HCT116 (cell line): Measurements from ENCODE around the gene FCF1. TPM values are rescaled to one million over a fixed set of nuclear protein-coding genes. Genes with fewer than 3 reads are reported as not detected.

Experiments used
- ATAC-seq: fragments of 200-7000 bp; cut with Tn5 transposase; 2 replicates; pipeline ENCODE4 v1.9.1; 2020; ENCODE audit warnings: mild to moderate bottlenecking, moderate library complexity
- BruUV-seq: library from RNA; stranded (reverse); fragments of 400-500 nt; replicated peaks from 2 replicates; lab custom pipeline; 2021; lab: Mats Ljungman, UMichigan
- CTCF ChIA-PET: fragments of 300-600 bp; sonication (Branson Sonifier 250); formaldehyde crosslinking; loops from one replicate; lab custom pipeline; 2021; ENCODE audit warnings: antibody characterized with exemption; lab: Charles Lee
- POLR2A ChIA-PET: fragments of 300-600, 350-600 bp; sonication (Branson Sonifier 250); formaldehyde crosslinking; loops from one replicate; lab custom pipeline; 2021; ENCODE audit warnings: antibody characterized with exemption; lab: Charles Lee
- RAD21 ChIA-PET, 2 experiments: fragments of 300-600 bp; sonication (Branson Sonifier 250); formaldehyde crosslinking; loops; one replicate each; lab custom pipeline; 2023; ENCODE audit warnings: low total read pairs in 2 of 2; ENCODE audit not compliant: uncharacterized antibody in 2 of 2, unreplicated experiment in 2 of 2, low non-redundant PET in 1 of 2; lab: Charles Lee
- DNase-seq: peaks from one replicate; pipeline ENCODE4 v3.0.0-alpha.2; 2010; ENCODE audit warnings: low read depth, low spot score
- H2AFZ ChIP-seq: fragments of 200-600 bp; shearing (Covaris generic), sonication (generic); 2 replicates; pipeline ENCODE4 v1.6.1; 2017; ENCODE audit warnings: low read depth, mixed run types, mixed read lengths, antibody characterized with exemption, low read length; ENCODE audit not compliant: poor library complexity, severe bottlenecking
- H3K27ac ChIP-seq: 2 replicates; pipeline ENCODE4 v1.5.1; 2012; ENCODE audit warnings: low read depth, low read length
- H3K27me3 ChIP-seq: fragments of 200-600 bp; sonication (generic); 2 replicates; pipeline ENCODE4 v1.6.1; 2016; ENCODE audit warnings: mixed run types, low read length, mixed read lengths; ENCODE audit not compliant: insufficient read depth
- H3K36me3 ChIP-seq, 2 experiments: fragments of 200-500 bp in 1 of 2; fragments of 200-600 bp in 1 of 2; sonication (Bioruptor generic) in 1 of 2; sonication (generic) in 1 of 2; 2 replicates each; pipeline versions ENCODE4 v1.5.1 to v1.6.1; 2014 to 2016; ENCODE audit warnings: low read length in 2 of 2, inconsistent platforms in 1 of 2, mixed read lengths in 1 of 2, mixed run types in 1 of 2; ENCODE audit not compliant: insufficient read depth in 2 of 2, control insufficient read depth in 1 of 2
- H3K4me1 ChIP-seq, 2 experiments: fragments of 200-600 bp in 1 of 2; sonication (generic) in 1 of 2; 2 replicates each; pipeline versions ENCODE4 v1.5.1 to v1.6.1; 2012 to 2017; ENCODE audit warnings: low read length in 2 of 2, inconsistent platforms in 1 of 2, mild to moderate bottlenecking in 1 of 2, mixed read lengths in 1 of 2, mixed run types in 1 of 2, moderate library complexity in 1 of 2; ENCODE audit not compliant: insufficient read depth in 2 of 2, control insufficient read depth in 1 of 2
- H3K4me2 ChIP-seq: fragments of 200-600 bp; sonication (generic); 2 replicates; pipeline ENCODE4 v1.6.1; 2017; ENCODE audit warnings: mixed run types, low read length, mixed read lengths
- H3K4me3 ChIP-seq, 2 experiments: fragments of 200-600 bp in 1 of 2; sonication (generic) in 1 of 2; replicated peaks in 1 of 2; 2 replicates each; pipeline ENCODE4 v1.5.1; 2011 to 2016; ENCODE audit warnings: low read length in 2 of 2, control low read depth in 1 of 2, low read depth in 1 of 2, mild to moderate bottlenecking in 1 of 2, mixed read lengths in 1 of 2, mixed run types in 1 of 2
- H3K79me2 ChIP-seq: fragments of 200-600 bp; sonication (generic); 2 replicates; pipeline ENCODE4 v1.6.1; 2017; ENCODE audit warnings: mild to moderate bottlenecking, mixed run types, low read length, moderate library complexity, mixed read lengths; ENCODE audit not compliant: insufficient read depth
- H3K9ac ChIP-seq: fragments of 200-600 bp; sonication (generic); 2 replicates; pipeline ENCODE4 v1.6.1; 2016; ENCODE audit warnings: low read length, mixed read lengths
- H3K9me2 ChIP-seq: fragments of 200-600 bp; sonication (generic), shearing (Covaris generic); 2 replicates; pipeline ENCODE4 v1.6.1; 2017; ENCODE audit warnings: mixed run types, mild to moderate bottlenecking, moderate library complexity; ENCODE audit not compliant: insufficient read depth
- H3K9me3 ChIP-seq, 2 experiments: fragments of 200-500 bp in 1 of 2; fragments of 200-600 bp in 1 of 2; sonication (Bioruptor generic) in 1 of 2; sonication (generic) in 1 of 2; 2 replicates each; pipeline ENCODE4 v1.6.1; 2014 to 2017; ENCODE audit warnings: low read length in 2 of 2, mixed read lengths in 2 of 2, inconsistent platforms in 1 of 2, low read depth in 1 of 2, mild to moderate bottlenecking in 1 of 2, mixed run types in 1 of 2, moderate library complexity in 1 of 2; ENCODE audit not compliant: control insufficient read depth in 1 of 2, insufficient read depth in 1 of 2
- H4K20me1 ChIP-seq: fragments of 200-600 bp; sonication (generic), shearing (Covaris generic); 2 replicates; pipeline ENCODE4 v1.6.1; 2017; ENCODE audit warnings: mixed run types, mild to moderate bottlenecking, moderate library complexity; ENCODE audit not compliant: insufficient read depth
- ATF3 ChIP-seq: IDR thresholded peaks from 2 replicates; pipeline ENCODE4 v1.6.1; 2012
- CEBPB ChIP-seq: IDR thresholded peaks from 2 replicates; pipeline ENCODE4 v1.6.1; 2012; ENCODE audit warnings: low read depth
- CTCF ChIP-seq, 3 experiments: fragments of 200-600 bp in 1 of 3; sonication (generic) in 1 of 3; IDR thresholded peaks in 2 of 3; conservative IDR thresholded peaks in 1 of 3; 2 replicates each; pipeline ENCODE4 v1.5.1; 2012 to 2017; ENCODE audit warnings: low read depth in 2 of 3, low read length in 2 of 3, antibody characterized with exemption in 1 of 3, borderline replicate concordance in 1 of 3, control low read depth in 1 of 3, mild to moderate bottlenecking in 1 of 3, mixed read lengths in 1 of 3, mixed run types in 1 of 3, moderate library complexity in 1 of 3; ENCODE audit not compliant: insufficient read depth in 1 of 3
- EGR1 ChIP-seq: IDR thresholded peaks from 2 replicates; pipeline ENCODE4 v1.6.1; 2012; ENCODE audit warnings: low read depth
- ELF1 ChIP-seq: IDR thresholded peaks from 2 replicates; pipeline ENCODE4 v1.6.1; 2012; ENCODE audit warnings: low read depth, borderline replicate concordance
- FOSL1 ChIP-seq: IDR thresholded peaks from 2 replicates; pipeline ENCODE4 v1.6.1; 2012; ENCODE audit warnings: low read depth
- JUND ChIP-seq: IDR thresholded peaks from 2 replicates; pipeline ENCODE4 v1.6.1; 2012
- POLR2A ChIP-seq: IDR thresholded peaks from 2 replicates; pipeline ENCODE4 v1.7.0; 2011; ENCODE audit warnings: borderline replicate concordance; ENCODE audit not compliant: insufficient read depth, insufficient read length; ENCODE audit errors: extremely low read depth
- POLR2AphosphoS5 ChIP-seq: IDR thresholded peaks from 2 replicates; pipeline ENCODE4 v1.6.1; 2011; ENCODE audit warnings: mild to moderate bottlenecking, low read depth, low read length, moderate library complexity
- SP1 ChIP-seq: IDR thresholded peaks from 2 replicates; pipeline ENCODE4 v1.6.1; 2012; ENCODE audit warnings: low read depth
- SRF ChIP-seq: IDR thresholded peaks from 2 replicates; pipeline ENCODE4 v1.6.1; 2012; ENCODE audit warnings: low read depth
- TCF7L2 ChIP-seq: IDR thresholded peaks from 2 replicates; pipeline ENCODE4 v1.7.0; 2011; ENCODE audit warnings: borderline replicate concordance, inconsistent platforms; ENCODE audit not compliant: insufficient read depth, insufficient read length; ENCODE audit errors: extremely low read depth
- YY1 ChIP-seq: IDR thresholded peaks from 2 replicates; pipeline ENCODE4 v1.6.1; 2011; ENCODE audit warnings: low read length, low read depth, moderate library complexity, mild to moderate bottlenecking; ENCODE audit not compliant: insufficient replicate concordance; ENCODE audit errors: extremely low read depth
- ZBTB33 ChIP-seq: IDR thresholded peaks from 2 replicates; pipeline ENCODE4 v1.6.1; 2011; ENCODE audit warnings: mild to moderate bottlenecking, low read length, moderate library complexity; ENCODE audit not compliant: insufficient replicate concordance; ENCODE audit errors: extremely low read depth
- ZFX ChIP-seq: fragments of 450-650 bp; IDR thresholded peaks from 2 replicates; pipeline ENCODE4 v1.6.1; 2017
- ZNF274 ChIP-seq: fragments of 200-500 bp; sonication (Bioruptor generic); IDR thresholded peaks from 2 replicates; pipeline ENCODE4 v1.6.1; 2014; ENCODE audit warnings: mild to moderate bottlenecking, low read depth, low read length, inconsistent platforms
- intact Hi-C: fragments of 100-400 bp; cut with micrococcal nuclease; formaldehyde crosslinking; loops from 2 replicates; pipeline ENCODE4 v1.10.0; 2022
- total RNA-seq: library from RNA; stranded (reverse); gene quantifications from one replicate; pipeline ENCODE4 v1.2.1, GENCODE V29; 2021; ENCODE audit not compliant: unreplicated experiment
- TF ChIP-seq, protein P1 (sequence below): IDR thresholded peaks from 2 replicates; pipeline ENCODE4 v1.6.1; 2012

Gene FCF1
- total RNA-seq, 1 experiment from 2014 or later, result 69.0 TPM

- no peak overlapping the region for H3K9ac ChIP-seq
- intact Hi-C loops, result no loop called here
- DNase-seq, result no peak
- no peaks in the 10 kb centered on the region for H3K79me2 ChIP-seq
- ATAC-seq, result no peak
- POLR2A ChIA-PET, result interaction anchor here (1.1 kb wide), 1 partner anchor 8 kb away, joined by 5 read pairs; the partner anchor contains the start of gene YLPM1
- BruUV-seq, result no TSS peak
- H3K4me1 ChIP-seq, result no peaks in the 10 kb centered on the region
- H4K20me1 ChIP-seq, result no peaks in the 10 kb centered on the region
- no peaks in the 10 kb centered on the region for H3K9me2 ChIP-seq
- no peak overlapping the region for H2AFZ ChIP-seq
- H3K9me3 ChIP-seq, result no peaks in the 10 kb centered on the region
- no peak overlapping the region for H3K27ac ChIP-seq
- CTCF ChIA-PET, result no interaction called here
- no peak overlapping the region for H3K4me3 ChIP-seq
- no peaks in the 10 kb centered on the region for H3K36me3 ChIP-seq
- TF ChIP-seq ZNF274 (no peak), SRF (no peak), POLR2A (no peak), ATF3 (no peak), JUND (no peak), ZFX (no peak), EGR1 (no peak), CEBPB (no peak)
- TF ChIP-seq, protein P1, sequence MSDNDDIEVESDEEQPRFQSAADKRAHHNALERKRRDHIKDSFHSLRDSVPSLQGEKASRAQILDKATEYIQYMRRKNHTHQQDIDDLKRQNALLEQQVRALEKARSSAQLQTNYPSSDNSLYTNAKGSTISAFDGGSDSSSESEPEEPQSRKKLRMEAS, result no peak
- RAD21 ChIA-PET, result no interaction called here
- H3K4me2 ChIP-seq, result no peak overlapping the region
- H3K27me3 ChIP-seq, result no peaks in the 10 kb centered on the region
Observed at GRCh38 chr14:74754899-74755298, 42.0 kb downstream of the FCF1 start.

DNA sequence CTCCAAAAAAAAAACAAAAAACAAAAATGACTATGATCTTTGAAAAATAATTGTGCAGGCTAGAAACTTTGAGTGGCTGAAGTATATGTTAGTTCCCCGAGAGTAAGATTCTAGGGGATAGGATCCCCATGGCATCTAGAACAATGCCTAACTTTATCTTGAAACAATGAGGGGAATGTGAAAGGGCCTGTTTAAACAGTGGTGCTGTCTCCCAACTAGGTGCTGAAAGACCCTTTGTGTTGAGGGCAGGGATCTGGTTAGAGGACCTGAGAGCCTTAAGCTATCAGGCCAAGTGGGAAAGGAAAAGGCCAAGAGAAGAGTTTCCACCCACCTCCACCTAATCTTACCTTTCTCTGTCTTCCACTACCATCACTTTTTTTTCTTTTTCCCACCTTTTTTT, 43.4 kb downstream of the FCF1 start:
- H3K4me3 ChIP-seq, result no peak overlapping the region
- BruUV-seq, result no TSS peak
- no peak overlapping the region for H3K9ac ChIP-seq
- H3K4me1 ChIP-seq, result no peaks in the 10 kb centered on the region
- ATAC-seq, result no peak
- no peak overlapping the region for H3K27ac ChIP-seq
- no peaks in the 10 kb centered on the region for H3K9me3 ChIP-seq
- no peaks in the 10 kb centered on the region for H3K79me2 ChIP-seq
- no peak overlapping the region for H2AFZ ChIP-seq
- RAD21 ChIA-PET, result no interaction called here
- no peaks in the 10 kb centered on the region for H3K9me2 ChIP-seq
- H3K36me3 ChIP-seq, result no peaks in the 10 kb centered on the region
- H3K27me3 ChIP-seq, result no peaks in the 10 kb centered on the region
- DNase-seq, result no peak
- intact Hi-C loops, result no loop called here
- no peak overlapping the region for H3K4me2 ChIP-seq
- POLR2A ChIA-PET, result no interaction called here
- CTCF ChIA-PET, result no interaction called here
- no peaks in the 10 kb centered on the region for H4K20me1 ChIP-seq
- no peak for TF ChIP-seq ELF1
- TF ChIP-seq ATF3, result no peak
- TF ChIP-seq CEBPB, result no peak
- no peak for TF ChIP-seq TCF7L2
- no peak for TF ChIP-seq ZNF274
- no peak for TF ChIP-seq SP1
- TF ChIP-seq YY1, result no peak
- no peak for TF ChIP-seq JUND
- TF ChIP-seq POLR2AphosphoS5, result no peak
- TF ChIP-seq ZFX, result no peak
- no peak for TF ChIP-seq ZBTB33
- no peak for TF ChIP-seq FOSL1
- TF ChIP-seq CTCF (IDR thresholded peaks at IDR 0.05 in 2 of 3, conservative IDR thresholded peaks at IDR 0.05 in 1 of 3; ENCODE audit: borderline replicate concordance in 1 of 3, insufficient read depth in 1 of 3, low read depth in 2 of 3, low read length in 2 of 3), result no peak
- TF ChIP-seq EGR1, result no peak
